SJSA1 (cell line): ENCODE data around the gene TTC21A. TPM values are rescaled to one million over a fixed set of nuclear protein-coding genes. Genes with fewer than 3 reads are reported as not detected.

ENCODE experiments used
- DNase-seq, 2 experiments: peaks; one replicate each; pipeline ENCODE4 v3.0.0-alpha.2; 2015 to 2020; ENCODE audit warnings: low spot score in 2 of 2, low read depth in 1 of 2
- H3K27ac ChIP-seq: fragments of 250-450 bp; sonication (Bioruptor Pico); 2 replicates; pipeline ENCODE4 v1.5.1; 2020; ENCODE audit warnings: mild to moderate bottlenecking, moderate library complexity
- H3K27me3 ChIP-seq: fragments of 250-450 bp; sonication (Bioruptor Pico); replicated peaks from 2 replicates; pipeline ENCODE4 v1.5.1; 2020; ENCODE audit warnings: mild to moderate bottlenecking, moderate library complexity
- H3K36me3 ChIP-seq: fragments of 250-450 bp; sonication (Bioruptor Pico); 2 replicates; pipeline ENCODE4 v1.5.1; 2020; ENCODE audit warnings: mild to moderate bottlenecking
- H3K4me1 ChIP-seq: fragments of 250-450 bp; sonication (Bioruptor Pico); replicated peaks from 2 replicates; pipeline ENCODE4 v1.6.1; 2021; ENCODE audit warnings: mild to moderate bottlenecking
- H3K4me3 ChIP-seq: fragments of 250-450 bp; sonication (Bioruptor Pico); 2 replicates; pipeline ENCODE4 v1.5.1; 2020; ENCODE audit warnings: mild to moderate bottlenecking
- H3K9me3 ChIP-seq: fragments of 250-450 bp; sonication (Bioruptor Pico); replicated peaks from 2 replicates; pipeline ENCODE4 v1.5.1; 2020; ENCODE audit warnings: mild to moderate bottlenecking
- total RNA-seq: library from RNA; depleted of rRNA; stranded (reverse); fragments of >200 nt; shearing (Covaris generic); gene quantifications from 2 replicates; pipeline ENCODE4 v1.2.3, GENCODE V29; 2014

The TTC21A gene
- total RNA-seq, 1 experiment from 2014 or later = 0.24 TPM

- no peak for DNase-seq
Observed at GRCh38 chr3:39088889-39089288, 18.6 kb upstream of the TTC21A start.

GRCh38 chr3:39090922-39091321, 16.6 kb upstream of the TTC21A start:
- Histone ChIP-seq H3K27me3 (no peaks in the 10 kb centered on the region), H3K4me3 (no peak overlapping the region), H3K27ac (no peak overlapping the region), H3K36me3 (peaks cover 39% of the 10 kb centered on the region), H3K9me3 (no peaks in the 10 kb centered on the region), H3K4me1 (no peaks in the 10 kb centered on the region)
- DNase-seq = no peak

More at GRCh38 chr3:39088889-39089288, 18.6 kb upstream of the TTC21A start:
- H3K4me3 ChIP-seq = no peak overlapping the region
- H3K27me3 ChIP-seq = no peaks in the 10 kb centered on the region
- H3K4me1 ChIP-seq = no peaks in the 10 kb centered on the region
- no peak overlapping the region for H3K27ac ChIP-seq
- no peaks in the 10 kb centered on the region for H3K9me3 ChIP-seq
- H3K36me3 ChIP-seq = peaks cover 23% of the 10 kb centered on the region

- H3K9me3 ChIP-seq = no peaks in the 10 kb centered on the region
- DNase-seq = no peak
- H3K36me3 ChIP-seq = peaks cover 64% of the 10 kb centered on the region
- no peaks in the 10 kb centered on the region for H3K27me3 ChIP-seq
- H3K4me1 ChIP-seq = no peaks in the 10 kb centered on the region
- H3K4me3 ChIP-seq = no peak overlapping the region
- H3K27ac ChIP-seq = no peak overlapping the region
Observed at GRCh38 chr3:39094851-39095677, 12.4 kb upstream of the TTC21A start.

- Histone ChIP-seq H3K36me3 (peaks cover 68% of the 10 kb centered on the region), H3K9me3 (no peaks in the 10 kb centered on the region), H3K4me1 (no peaks in the 10 kb centered on the region), H3K27me3 (no peaks in the 10 kb centered on the region), H3K4me3 (no peak overlapping the region), H3K27ac (no peak overlapping the region)
- DNase-seq = no peak
Observed at GRCh38 chr3:39095778-39096177, 11.7 kb upstream of the TTC21A start.

- Histone ChIP-seq H3K9me3 (no peaks in the 10 kb centered on the region), H3K36me3 (peaks cover 69% of the 10 kb centered on the region), H3K4me3 (no peak overlapping the region), H3K27ac (no peak overlapping the region), H3K27me3 (no peaks in the 10 kb centered on the region), H3K4me1 (no peaks in the 10 kb centered on the region)
- DNase-seq = no peak
Observed at GRCh38 chr3:39096775-39097174, 10.7 kb upstream of the TTC21A start.

GRCh38 chr3:39097716-39098472, 9.6 kb upstream of the TTC21A start:
- Histone ChIP-seq H3K4me1 (no peaks in the 10 kb centered on the region), H3K27ac (no peak overlapping the region), H3K4me3 (no peak overlapping the region), H3K27me3 (no peaks in the 10 kb centered on the region), H3K9me3 (no peaks in the 10 kb centered on the region), H3K36me3 (peaks cover 72% of the 10 kb centered on the region)
- no peak for DNase-seq

GRCh38 chr3:39098473-39099000, 8.9 kb upstream of the TTC21A start:
- no peak overlapping the region for H3K27ac ChIP-seq
- no peaks in the 10 kb centered on the region for H3K9me3 ChIP-seq
- no peak for DNase-seq
- peaks cover 72% of the 10 kb centered on the region for H3K36me3 ChIP-seq
- H3K27me3 ChIP-seq = no peaks in the 10 kb centered on the region
- H3K4me1 ChIP-seq = no peaks in the 10 kb centered on the region
- H3K4me3 ChIP-seq = no peak overlapping the region

- peaks cover 67% of the 10 kb centered on the region for H3K36me3 ChIP-seq
Observed at GRCh38 chr3:39099242-39099641, 8.2 kb upstream of the TTC21A start.

GRCh38 chr3:39099738-39100499, 7.6 kb upstream of the TTC21A start:
- no peaks in the 10 kb centered on the region for H3K9me3 ChIP-seq
- no peak overlapping the region for H3K27ac ChIP-seq
- H3K4me3 ChIP-seq = no peak overlapping the region
- H3K36me3 ChIP-seq = peaks cover 60% of the 10 kb centered on the region
- no peak for DNase-seq
- no peaks in the 10 kb centered on the region for H3K27me3 ChIP-seq
- no peaks in the 10 kb centered on the region for H3K4me1 ChIP-seq

More at GRCh38 chr3:39099242-39099641, 8.2 kb upstream of the TTC21A start:
- H3K27ac ChIP-seq = no peak overlapping the region
- H3K9me3 ChIP-seq = no peaks in the 10 kb centered on the region
- H3K27me3 ChIP-seq = no peaks in the 10 kb centered on the region
- no peak for DNase-seq
- no peak overlapping the region for H3K4me3 ChIP-seq
- H3K4me1 ChIP-seq = no peaks in the 10 kb centered on the region

- no peak for DNase-seq
- no peaks in the 10 kb centered on the region for H3K9me3 ChIP-seq
- H3K27ac ChIP-seq = no peak overlapping the region
- H3K4me1 ChIP-seq = no peaks in the 10 kb centered on the region
- H3K4me3 ChIP-seq = no peak overlapping the region
- H3K36me3 ChIP-seq = peaks cover 54% of the 10 kb centered on the region
- H3K27me3 ChIP-seq = no peaks in the 10 kb centered on the region
Observed at GRCh38 chr3:39100500-39100886, 7.0 kb upstream of the TTC21A start.

GRCh38 chr3:39101022-39101689, 6.3 kb upstream of the TTC21A start:
- H3K9me3 ChIP-seq = no peaks in the 10 kb centered on the region
- no peaks in the 10 kb centered on the region for H3K27me3 ChIP-seq
- no peak overlapping the region for H3K27ac ChIP-seq
- peak in 1 of 2 experiments; percentile 5 for DNase-seq
- no peak overlapping the region for H3K4me3 ChIP-seq
- peaks cover 47% of the 10 kb centered on the region for H3K36me3 ChIP-seq
- peaks cover 2% of the 10 kb centered on the region; the same call in 1 of the 2 replicates for H3K4me1 ChIP-seq

- Histone ChIP-seq H3K4me3 (no peak overlapping the region), H3K9me3 (no peaks in the 10 kb centered on the region), H3K27ac (no peak overlapping the region), H3K36me3 (peaks cover 41% of the 10 kb centered on the region), H3K4me1 (peaks cover 6% of the 10 kb centered on the region), H3K27me3 (no peaks in the 10 kb centered on the region)
- DNase-seq = no peak
Observed at GRCh38 chr3:39102504-39103323, 4.8 kb upstream of the TTC21A start.
